ENCODE results near the gene SYMPK.

Gene SYMPK

DNA sequence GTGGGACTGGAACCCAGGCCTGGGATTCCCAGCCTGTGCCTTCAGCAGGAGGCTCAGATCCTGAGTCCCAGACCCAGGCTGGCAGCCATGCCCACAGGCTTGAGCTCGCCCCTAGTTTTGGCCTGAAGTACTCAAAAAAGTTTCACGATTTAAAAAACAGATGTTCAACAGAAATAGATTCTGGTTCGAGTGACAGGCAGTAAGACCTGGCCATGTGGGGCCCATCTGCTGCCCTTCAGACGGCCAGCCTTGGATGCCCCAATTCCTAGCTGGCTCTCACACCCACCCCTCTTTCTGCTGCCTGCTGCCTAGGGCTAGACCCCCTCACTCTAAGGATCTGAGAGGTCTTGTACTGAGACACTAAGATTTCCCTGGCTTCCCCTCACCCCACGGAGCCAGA, 77.8 kb downstream of the SYMPK start:
- Histone ChIP-seq H3K27ac (ENCODE audit: extremely low read depth, low read depth, low read length) (no peak overlapping the region), H3K4me3 (ENCODE audit: low read depth, low read length) (no peak overlapping the region), H3K36me3 (ENCODE audit: control insufficient read depth in 2 of 2, insufficient read depth in 1 of 2, low read length in 2 of 2) (peaks cover 29 to 51% of the 10 kb centered on the region in 2 experiments), H3K4me1 (ENCODE audit: control insufficient read depth, insufficient read depth, low read length) (peaks cover 5% of the 10 kb centered on the region; the same call in 1 of the 2 replicates), H3K9me3 (ENCODE audit: control insufficient read depth, insufficient read depth, low read depth, low read length) (no peaks in the 10 kb centered on the region)
- TF ChIP-seq ZNF692 (tag by site-specific recombination; IDR thresholded peaks at IDR 0.05) (peak; percentile 61; the same call in 1 of the 2 replicates), ZNF266 (tag by site-specific recombination; IDR thresholded peaks at IDR 0.05; ENCODE audit: low read depth) (no peak)
- POLR2A ChIA-PET: interaction anchor here (1.3 to 5.8 kb wide), 2 partner anchors 13 to 14 kb away, joined by 3 to 78 read pairs; partner anchors contain the start of gene SIX5
- CTCF ChIA-PET: interaction anchor here (0.6 to 1.2 kb wide), 2 partner anchors 14 to 310 kb away, joined by 3 read pairs; no protein-coding TSS in a partner anchor

DNA sequence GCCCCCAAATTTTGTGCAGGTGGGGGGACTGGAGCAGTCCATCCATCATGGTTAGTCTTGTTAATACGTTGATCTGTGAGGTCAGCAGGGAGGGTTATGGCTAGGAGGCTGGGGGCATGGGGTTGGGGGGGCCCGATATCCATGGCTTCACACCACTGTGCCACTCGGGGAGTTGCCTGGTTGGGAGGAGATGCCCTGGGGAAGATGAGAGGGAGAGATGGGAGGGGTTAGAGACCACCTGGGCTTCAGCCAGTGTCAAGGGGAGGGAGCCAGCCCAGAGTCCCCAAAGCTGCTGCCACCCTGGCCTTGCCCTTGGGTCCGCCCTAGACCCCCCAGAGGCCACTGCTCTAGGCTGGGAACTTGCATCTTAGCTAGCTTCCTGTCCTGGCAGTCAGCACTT, 78.9 kb downstream of the SYMPK start:
- TF ChIP-seq ZNF677 (tag by site-specific recombination; IDR thresholded peaks at IDR 0.05): no peak
- peak; percentile 55; the same call in 1 of the 2 replicates for TF ChIP-seq GLIS2 (tag by site-specific recombination; IDR thresholded peaks at IDR 0.05)
- H3K9me3 ChIP-seq (ENCODE audit: control insufficient read depth, insufficient read depth, low read depth, low read length): no peaks in the 10 kb centered on the region
- no peak overlapping the region for H3K27ac ChIP-seq (ENCODE audit: extremely low read depth, low read depth, low read length)
- H3K4me1 ChIP-seq (ENCODE audit: control insufficient read depth, insufficient read depth, low read length): peaks cover 9% of the 10 kb centered on the region; the same call in 1 of the 2 replicates
- peaks cover 22 to 48% of the 10 kb centered on the region in 2 experiments for H3K36me3 ChIP-seq (ENCODE audit: control insufficient read depth in 2 of 2, insufficient read depth in 1 of 2, low read length in 2 of 2)
- CTCF ChIA-PET: interaction anchor here (0.6 to 1.9 kb wide), 2 partner anchors 15 to 465 kb away, joined by 3 to 7 read pairs; no protein-coding TSS in a partner anchor
- POLR2A ChIA-PET: interaction anchor here (4.2 to 5.8 kb wide), 2 partner anchors 8 to 12 kb away, joined by 18 to 78 read pairs; partner anchors contain the start of genes DMWD and SIX5
- H3K4me3 ChIP-seq (ENCODE audit: low read depth, low read length): no peak overlapping the region

GRCh38 chr19:45782820-45783785, 79.8 kb downstream of the SYMPK start:
- H3K27ac ChIP-seq (ENCODE audit: extremely low read depth, low read depth, low read length): peak overlapping the region; percentile 37; the same call in 1 of the 2 replicates

More at GRCh38 chr19:45782820-45783785, 79.8 kb downstream of the SYMPK start:
- POLR2A ChIA-PET: interaction anchor here (0.6 to 5.8 kb wide), 11 partner anchors 9 to 1461 kb away, joined by 3 to 78 read pairs (median 5); partner anchors contain the start of genes DMWD, QPCTL, SIX5 and SNRPD2
- H3K36me3 ChIP-seq (ENCODE audit: control insufficient read depth in 2 of 2, insufficient read depth in 1 of 2, low read length in 2 of 2): peaks cover 17 to 48% of the 10 kb centered on the region in 2 experiments; a peak in 2 of 3 replicates
- no peak overlapping the region for H3K4me3 ChIP-seq (ENCODE audit: low read depth, low read length)
- H3K9me3 ChIP-seq (ENCODE audit: control insufficient read depth, insufficient read depth, low read depth, low read length): no peaks in the 10 kb centered on the region
- CTCF ChIA-PET: interaction anchor here (0.7 to 3.3 kb wide), 5 partner anchors 10 to 34 kb away, joined by 3 to 22 read pairs (median 7); partner anchors contain the start of genes DMWD and SIX5
- H3K4me1 ChIP-seq (ENCODE audit: control insufficient read depth, insufficient read depth, low read length): peaks cover 9% of the 10 kb centered on the region; the same call in 1 of the 2 replicates
- TF ChIP-seq ZBTB10 (tag by site-specific recombination; IDR thresholded peaks at IDR 0.05) (no peak), ZNF600 (tag by site-specific recombination; IDR thresholded peaks at IDR 0.05) (peak; percentile 61)

Measured in HEK293 (cell line).